ENCODE results near the gene CPEB3. TPM values are rescaled to one million over a fixed set of nuclear protein-coding genes. Genes with fewer than 3 reads are reported as not detected.

CPEB3 gene
- total RNA-seq, 1 experiment from 2014 or later: 1.0 TPM

GRCh38 chr10:92011560-92012214 lies 279.2 kb downstream of the CPEB3 start:
- no peak overlapping the region for H4K5ac ChIP-seq (ENCODE audit: insufficient read length, low read depth, low read length)
- H3K18ac ChIP-seq (ENCODE audit: insufficient read length, low read depth, low read length): no peak overlapping the region
- H4K20me1 ChIP-seq (ENCODE audit: control insufficient read depth, insufficient read depth, insufficient read length): no peaks in the 10 kb centered on the region
- Mint-ChIP-seq H3K4me1 (no peaks in the 10 kb centered on the region), H3K36me3 (ENCODE audit: insufficient read depth in 1 of 3, low read depth in 3 of 3) (peaks cover 18 to 70% (median 52%) of the 10 kb centered on the region in 3 experiments), H3K27ac (no peak overlapping the region), H3K4me3 (no peak overlapping the region), H3K27me3 (ENCODE audit: low read depth) (no peaks in the 10 kb centered on the region), H3K9me3 (no peaks in the 10 kb centered on the region)
- no peaks in the 10 kb centered on the region for H3K27me3 ChIP-seq (ENCODE audit: insufficient read depth, low read length)
- no peak overlapping the region for H2BK15ac ChIP-seq (ENCODE audit: low read depth, low read length)
- no peak overlapping the region for H3K56ac ChIP-seq (ENCODE audit: insufficient read length, low read depth, low read length)
- H3K9me3 ChIP-seq (ENCODE audit: control insufficient read depth, low read depth, low read length): no peaks in the 10 kb centered on the region
- H3K4me2 ChIP-seq (ENCODE audit: insufficient read depth, insufficient read length, low read length): no peak overlapping the region
- no peak overlapping the region for H2AK5ac ChIP-seq (ENCODE audit: insufficient read length, low read length)
- no peak for DNase-seq
- no peaks in the 10 kb centered on the region for H3K79me2 ChIP-seq (ENCODE audit: insufficient read depth, low read length)
- no peak overlapping the region for H3K23ac ChIP-seq (ENCODE audit: insufficient read length, low read depth, low read length)
- H3K4ac ChIP-seq (ENCODE audit: low read depth, low read length): no peak overlapping the region
- no peak overlapping the region for H2BK20ac ChIP-seq (ENCODE audit: low read depth, low read length, poor library complexity, severe bottlenecking)
- no peaks in the 10 kb centered on the region for H3K79me1 ChIP-seq (ENCODE audit: insufficient read depth, low read depth, low read length, poor library complexity, severe bottlenecking)
- no peak overlapping the region for H3K27ac ChIP-seq (ENCODE audit: insufficient read length, low read depth, low read length)
- H3K9ac ChIP-seq (ENCODE audit: extremely low read depth, insufficient read length, low read length): no peak overlapping the region
- no peak overlapping the region for H4K91ac ChIP-seq (ENCODE audit: insufficient read length, low read depth, low read length)
- no peak overlapping the region for H3K14ac ChIP-seq (ENCODE audit: insufficient read depth, low read length)
- no peak overlapping the region for H2BK12ac ChIP-seq (ENCODE audit: insufficient read length, low read depth, low read length)
- H2BK5ac ChIP-seq (ENCODE audit: insufficient read length, low read length): no peak overlapping the region
- H2BK120ac ChIP-seq (ENCODE audit: low read depth, low read length, poor library complexity, severe bottlenecking): no peak overlapping the region
- WGBS (ENCODE audit: extremely low coverage, insufficient read length, low lambda C conversion rate): 100% methylated on average over 1 of the region's 2 CpGs
- no peak for TF ChIP-seq CTCF (conservative IDR thresholded peaks at IDR 0.05)
- H3K23me2 ChIP-seq (ENCODE audit: insufficient read length, low read depth, low read length, poor library complexity, severe bottlenecking): no peaks in the 10 kb centered on the region
- no peak overlapping the region for H4K8ac ChIP-seq (replicated peaks; ENCODE audit: insufficient read length, low read depth, low read length)
- H3K4me1 ChIP-seq (ENCODE audit: insufficient read depth, low read length): no peaks in the 10 kb centered on the region
- H3T11ph ChIP-seq (ENCODE audit: low read length): no peak overlapping the region
- H2AFZ ChIP-seq (ENCODE audit: low read length): no peak overlapping the region
